Smooth muscle cell (in vitro differentiated cells): ENCODE measurements around the gene DIP2A. TPM values are rescaled to one million over a fixed set of nuclear protein-coding genes. Genes with fewer than 3 reads are reported as not detected.

Experiments
- DNase-seq: peaks from one replicate; lab custom pipeline; 2025; ENCODE audit not compliant: unreplicated experiment; lab: John Stamatoyannopoulos, UW
- H2AFZ ChIP-seq: fragments of 200-600 bp; sonication (generic); 2 replicates; pipeline ENCODE4 v1.6.0; 2016; ENCODE audit warnings: antibody characterized with exemption, low read depth, mild to moderate bottlenecking
- H3F3A ChIP-seq: fragments of 200-600 bp; sonication (generic); 2 replicates; pipeline ENCODE4 v1.6.0; 2017; ENCODE audit warnings: antibody characterized with exemption, low read depth
- H3K27ac ChIP-seq: fragments of 200-600 bp; sonication (generic); 2 replicates; pipeline ENCODE4 v1.5.1; 2016; ENCODE audit warnings: low read depth, mild to moderate bottlenecking
- H3K27me3 ChIP-seq: fragments of 200-600 bp; sonication (generic); 2 replicates; pipeline ENCODE4 v1.6.1; 2016; ENCODE audit warnings: low read depth, mild to moderate bottlenecking
- H3K36me3 ChIP-seq: fragments of 200-600 bp; sonication (generic); 2 replicates; pipeline ENCODE4 v1.5.1; 2016; ENCODE audit warnings: low read depth
- H3K4me1 ChIP-seq: fragments of 200-600 bp; sonication (generic); 2 replicates; pipeline ENCODE4 v1.5.1; 2016; ENCODE audit warnings: low read depth
- H3K4me2 ChIP-seq: fragments of 200-600 bp; sonication (generic); 2 replicates; pipeline ENCODE4 v1.6.0; 2016; ENCODE audit warnings: mild to moderate bottlenecking
- H3K4me3 ChIP-seq: fragments of 200-600 bp; sonication (generic); 2 replicates; pipeline ENCODE4 v1.5.1; 2016; ENCODE audit warnings: mild to moderate bottlenecking
- H3K79me2 ChIP-seq: fragments of 200-600 bp; sonication (generic); 2 replicates; pipeline ENCODE4 v1.6.0; 2016; ENCODE audit warnings: low read depth, mild to moderate bottlenecking
- H3K9ac ChIP-seq: fragments of 200-600 bp; sonication (generic); 2 replicates; pipeline ENCODE4 v1.6.0; 2016; ENCODE audit warnings: low read depth
- H3K9me3 ChIP-seq: fragments of 200-600 bp; sonication (generic); replicated peaks from 2 replicates; pipeline ENCODE4 v1.5.1; 2016; ENCODE audit warnings: low read depth
- H4K20me1 ChIP-seq: fragments of 200-600 bp; sonication (generic); 2 replicates; pipeline ENCODE4 v1.6.0; 2016; ENCODE audit warnings: low read depth
- CTCF ChIP-seq: fragments of 200-600 bp; sonication (generic); IDR thresholded peaks from 2 replicates; pipeline ENCODE4 v1.5.1; 2017; ENCODE audit warnings: borderline replicate concordance, mild to moderate bottlenecking, antibody characterized with exemption; ENCODE audit not compliant: insufficient read depth, poor library complexity, severe bottlenecking
- WGBS: methylation state at CpG from one replicate; pipeline ENCODE4 v1.1.7; 2016; ENCODE audit warnings: low lambda C conversion rate; 5-methylcytosine and 5-hydroxymethylcytosine counted together
- polyA plus RNA-seq: library from polyadenylated mRNA; unstranded; fragments of >200 nt; fragmentation: Nextera tagmentation; extraction: Ambion mirVana; gene quantifications from 2 replicates; pipeline ENCODE4 v1.2.1, GENCODE V29; 2016
- total RNA-seq: library from RNA; depleted of rRNA; stranded (reverse); fragments of >200 nt; gene quantifications from 2 replicates; pipeline ENCODE4 v1.2.3, GENCODE V29; 2014

The DIP2A gene
- total and polyA plus RNA-seq, 2 experiments from 2014 or later: 11.5 to 24.8 TPM

DNA sequence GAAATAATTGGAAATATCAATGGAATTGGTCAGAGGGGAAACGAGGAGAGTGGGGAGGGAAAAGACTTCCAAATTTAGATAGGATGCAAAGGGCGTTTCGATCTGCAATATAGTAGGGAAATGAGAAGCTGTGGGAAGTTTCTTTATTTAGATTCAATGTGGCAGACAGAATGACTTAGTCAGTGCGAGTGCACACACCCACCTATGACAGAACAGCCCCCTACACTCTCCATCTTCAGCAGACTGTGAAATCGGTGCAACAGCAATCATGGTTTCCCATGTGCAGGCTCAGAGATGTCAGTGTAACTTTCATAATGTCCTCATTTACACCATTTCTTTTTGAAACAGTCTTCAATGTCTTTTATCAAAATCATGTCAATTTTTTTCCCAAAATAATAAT, 46.0 kb downstream of the DIP2A start:
- H4K20me1 ChIP-seq: no peaks in the 10 kb centered on the region
- no peak overlapping the region for H2AFZ ChIP-seq
- H3K4me2 ChIP-seq: no peak overlapping the region
- H3K9me3 ChIP-seq: no peaks in the 10 kb centered on the region
- H3K36me3 ChIP-seq: no peaks in the 10 kb centered on the region
- H3K4me1 ChIP-seq: no peaks in the 10 kb centered on the region
- no peaks in the 10 kb centered on the region for H3K79me2 ChIP-seq
- H3K27me3 ChIP-seq: no peaks in the 10 kb centered on the region
- H3K9ac ChIP-seq: no peak overlapping the region
- H3K4me3 ChIP-seq: no peak overlapping the region
- H3F3A ChIP-seq: no peaks in the 10 kb centered on the region
- TF ChIP-seq CTCF: no peak
- H3K27ac ChIP-seq: no peak overlapping the region
- WGBS: 97% methylated on average over 5 of the region's 5 CpGs
- no peak for DNase-seq

- TF ChIP-seq CTCF: no peak
- Histone ChIP-seq H3K4me1 (no peaks in the 10 kb centered on the region), H3K27ac (no peak overlapping the region), H3K4me2 (no peak overlapping the region), H3K27me3 (no peaks in the 10 kb centered on the region), H3K79me2 (no peaks in the 10 kb centered on the region), H3K9me3 (no peaks in the 10 kb centered on the region), H3F3A (no peaks in the 10 kb centered on the region), H3K4me3 (no peak overlapping the region), H2AFZ (no peak overlapping the region), H4K20me1 (no peaks in the 10 kb centered on the region), H3K36me3 (peaks cover 13% of the 10 kb centered on the region), H3K9ac (no peak overlapping the region)
- WGBS: 94% methylated on average over 4 of the region's 4 CpGs
- DNase-seq: no peak
Observed at GRCh38 chr21:46507562-46507961, 48.9 kb downstream of the DIP2A start.

DNA sequence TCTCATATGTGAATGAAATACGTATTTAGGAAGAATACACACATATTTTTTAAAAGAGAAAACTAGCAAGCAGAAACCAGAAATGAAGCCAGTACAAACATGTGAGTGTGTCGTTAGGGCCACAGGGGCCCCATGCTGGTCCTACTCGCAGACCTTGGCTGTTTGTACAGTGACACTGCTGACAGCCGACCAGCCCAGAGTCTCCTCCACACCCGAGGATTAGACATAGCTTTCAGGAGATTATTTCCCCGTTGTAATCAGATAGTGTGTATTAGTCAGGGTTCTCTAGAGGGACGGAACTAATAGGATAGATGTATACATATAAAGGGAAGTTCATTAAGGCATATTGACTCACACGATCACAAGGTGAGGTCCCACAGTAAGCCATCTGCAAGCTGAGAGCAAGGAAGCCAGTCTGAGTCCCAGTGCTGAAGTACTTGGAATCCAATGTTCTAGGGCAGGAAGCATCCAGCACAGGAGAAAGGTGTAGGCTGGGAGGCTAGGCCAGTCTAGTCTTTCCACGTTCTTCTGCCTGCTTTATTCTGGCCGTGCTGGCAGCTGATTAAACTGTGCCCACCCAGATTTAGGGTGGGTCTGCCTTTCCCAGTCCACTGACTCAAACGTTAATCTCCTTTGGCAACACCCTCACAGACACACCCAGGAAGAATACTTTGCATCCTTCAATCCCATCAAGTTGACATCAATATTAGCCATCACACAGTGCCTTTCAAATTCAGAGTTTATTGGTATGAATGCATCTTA, 51.2 kb downstream of the DIP2A start:
- Histone ChIP-seq H3K9ac (no peak overlapping the region), H4K20me1 (no peaks in the 10 kb centered on the region), H3K79me2 (no peaks in the 10 kb centered on the region), H3K36me3 (peaks cover 13% of the 10 kb centered on the region), H3K4me1 (no peaks in the 10 kb centered on the region), H3K27me3 (no peaks in the 10 kb centered on the region), H3F3A (no peaks in the 10 kb centered on the region), H3K4me3 (no peak overlapping the region), H3K4me2 (no peak overlapping the region), H3K9me3 (no peaks in the 10 kb centered on the region), H3K27ac (no peak overlapping the region), H2AFZ (no peak overlapping the region)
- 55% methylated on average over 11 of the region's 11 CpGs for WGBS
- no peak for DNase-seq
- TF ChIP-seq CTCF: no peak

- TF ChIP-seq CTCF: no peak
- no peaks in the 10 kb centered on the region for H3K27me3 ChIP-seq
- WGBS: 85% methylated on average over 2 of the region's 2 CpGs
- H4K20me1 ChIP-seq: peaks cover 10% of the 10 kb centered on the region
- peaks cover 2% of the 10 kb centered on the region for H3K79me2 ChIP-seq
- H3F3A ChIP-seq: no peaks in the 10 kb centered on the region
- H3K4me3 ChIP-seq: no peak overlapping the region
- no peak for DNase-seq
- H3K9ac ChIP-seq: no peak overlapping the region
- no peaks in the 10 kb centered on the region for H3K4me1 ChIP-seq
- peaks cover 13% of the 10 kb centered on the region for H3K36me3 ChIP-seq
- no peak overlapping the region for H3K27ac ChIP-seq
- H3K9me3 ChIP-seq: no peaks in the 10 kb centered on the region
- no peak overlapping the region for H3K4me2 ChIP-seq
- no peak overlapping the region for H2AFZ ChIP-seq
Observed at GRCh38 chr21:46515109-46515508, 56.4 kb downstream of the DIP2A start.
